NCI-H524 treated with DMSO at 0.1 percent for 48 hours (cell line): ENCODE measurements around the gene ZNF141.
"Not testable (repeated sequence)": the region's sequence is repeated elsewhere in the genome, so short reads cannot be mapped to it uniquely, and the experiment has no call there.

Experiments
- DNase-seq: peaks from one replicate; lab custom pipeline; 2025; lab: John Stamatoyannopoulos, UW

ZNF141 gene

GRCh38 chr4:385934-386707, 48.5 kb downstream of the ZNF141 start:
- no peak for DNase-seq

DNA sequence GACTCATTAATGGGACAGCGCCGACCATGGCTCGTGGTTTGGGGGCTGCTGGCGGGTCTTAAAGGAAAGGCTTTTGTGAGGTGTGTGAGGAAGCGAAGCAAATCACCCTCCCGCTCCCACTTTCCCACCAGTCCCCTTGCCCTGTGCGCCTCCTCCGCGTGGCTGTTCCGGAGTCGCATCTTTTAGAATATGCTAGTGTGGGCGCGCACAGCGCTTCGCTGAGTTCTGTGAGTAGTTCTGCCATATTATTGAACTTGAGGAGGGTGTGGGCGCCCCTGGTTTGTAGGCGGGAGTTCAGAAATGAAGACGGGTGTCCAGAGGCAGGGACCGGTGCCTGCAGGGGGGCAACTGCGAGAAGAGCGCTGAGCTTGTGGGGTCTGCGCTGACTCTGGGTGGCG, 49.1 kb downstream of the ZNF141 start:
- DNase-seq: no peak

DNA sequence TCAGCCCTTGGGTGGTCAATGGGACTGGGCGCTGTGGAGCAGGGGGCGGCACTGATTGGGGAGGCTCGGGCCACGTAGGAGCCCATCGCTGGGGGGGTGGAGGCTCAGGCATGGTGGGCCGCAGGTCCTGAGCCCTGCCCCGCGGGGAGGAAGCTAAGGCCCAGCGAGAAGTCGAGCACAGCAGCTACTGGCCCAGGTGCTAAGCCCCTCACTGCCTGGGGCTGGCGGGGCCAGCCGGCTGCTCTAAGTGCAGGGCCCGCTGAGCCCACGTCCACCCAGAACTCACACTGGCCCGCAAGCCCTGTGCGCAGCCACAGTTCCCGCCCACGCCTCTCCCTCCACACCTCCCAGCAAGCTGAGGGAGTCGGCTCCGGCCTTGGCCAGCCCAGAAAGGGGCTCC, 66.4 kb downstream of the ZNF141 start:
- DNase-seq: no peak

- DNase-seq: not testable (repeated sequence)
These were observed 70.7 kb downstream of the ZNF141 start for GRCh38 chr4:408321-408720.

DNA sequence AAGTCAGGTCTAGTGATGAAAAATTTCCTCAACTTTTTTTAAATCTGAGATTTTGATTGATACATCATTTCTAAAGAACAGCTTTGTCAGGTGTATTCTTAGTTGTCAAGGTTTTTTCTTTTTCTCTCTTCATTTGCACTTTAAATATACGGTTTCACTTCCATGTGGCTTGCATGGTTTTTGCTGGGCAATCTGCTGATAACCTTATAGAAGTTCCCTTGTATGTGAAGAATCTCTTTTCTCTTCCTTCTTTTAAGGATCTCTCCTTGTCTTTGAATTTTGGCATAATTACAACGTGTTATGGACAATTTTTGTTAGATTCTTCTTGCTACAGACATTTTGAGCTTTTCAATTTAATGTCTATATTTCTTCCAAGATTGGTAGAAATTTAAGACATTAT, 85.0 kb downstream of the ZNF141 start:
- no peak for DNase-seq
